ENCODE results near the gene MKRN2OS.
"Not testable (repeated sequence)": the region's sequence is repeated elsewhere in the genome, so short reads cannot be mapped to it uniquely, and the experiment has no call there.

The MKRN2OS gene

GRCh38 chr3:12549971-12550760 lies 4.9 kb upstream of the MKRN2OS start:
- H3K4me1 ChIP-seq (ENCODE audit: control insufficient read depth, insufficient read depth, low read length): no peaks in the 10 kb centered on the region
- H3K4me3 ChIP-seq (ENCODE audit: low read length): no peak overlapping the region
- H3K27ac ChIP-seq (ENCODE audit: low read length): no peak overlapping the region
- DNase-seq (ENCODE audit: low read depth, low spot score): no peak
- no CpG with 5 or more reads among the region's 7 CpGs for WGBS (ENCODE audit: insufficient coverage, insufficient read length)
- H3K27me3 ChIP-seq (ENCODE audit: control insufficient read depth, insufficient read depth, low read length): no peaks in the 10 kb centered on the region
- H3K9me3 ChIP-seq (ENCODE audit: control insufficient read depth, insufficient read depth, low read length): no peaks in the 10 kb centered on the region
- H3K36me3 ChIP-seq (ENCODE audit: control insufficient read depth, insufficient read depth, low read length): no peaks in the 10 kb centered on the region

DNA sequence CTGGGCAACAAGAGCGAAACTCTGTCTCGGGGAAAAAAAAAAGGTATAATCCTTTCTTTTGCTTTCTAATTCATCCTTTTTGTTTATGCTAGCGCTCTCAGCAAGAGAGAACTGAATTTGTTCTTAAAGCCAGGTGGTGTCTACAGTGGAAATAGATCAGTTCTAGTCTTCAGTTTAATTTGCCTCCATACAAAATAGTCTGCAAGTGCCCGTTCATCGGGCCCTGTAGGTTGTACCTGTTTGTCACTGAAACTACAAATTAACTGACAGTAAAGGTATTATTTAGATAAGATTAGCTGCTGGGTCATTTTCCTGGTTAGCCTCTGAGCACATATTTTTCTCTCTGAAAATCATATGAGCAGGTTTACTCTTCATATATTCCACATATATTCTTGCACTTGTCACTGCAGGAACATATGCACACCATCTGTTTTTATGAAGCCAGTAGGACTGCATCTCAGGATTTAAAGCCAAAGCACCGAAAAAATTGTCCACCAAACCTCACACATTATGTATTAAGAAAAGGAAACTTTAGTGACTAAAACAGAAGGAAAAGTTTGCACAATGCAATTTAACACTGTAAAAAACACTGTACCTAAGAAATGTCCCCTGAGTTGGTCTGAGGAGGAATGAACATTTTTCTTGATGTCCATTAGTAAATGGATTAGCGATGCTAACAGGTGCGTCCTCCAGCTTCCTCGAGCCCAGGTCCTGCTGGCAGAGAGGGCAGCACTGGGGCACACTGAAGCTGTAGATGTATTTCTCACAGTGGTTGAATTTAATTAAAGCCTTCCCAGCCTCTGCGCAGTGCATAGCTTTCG lies 437 bp downstream of the MKRN2OS start:
- no peak for DNase-seq (ENCODE audit: low read depth, low spot score)
- Histone ChIP-seq H3K9me3 (ENCODE audit: control insufficient read depth, insufficient read depth, low read length) (no peaks in the 10 kb centered on the region), H3K4me3 (ENCODE audit: low read length) (no peak overlapping the region), H3K27ac (ENCODE audit: low read length) (no peak overlapping the region), H3K36me3 (ENCODE audit: control insufficient read depth, insufficient read depth, low read length) (peaks cover 2% of the 10 kb centered on the region; the same call in 1 of the 2 replicates), H3K27me3 (ENCODE audit: control insufficient read depth, insufficient read depth, low read length) (no peaks in the 10 kb centered on the region), H3K4me1 (ENCODE audit: control insufficient read depth, insufficient read depth, low read length) (no peaks in the 10 kb centered on the region)
- WGBS (ENCODE audit: insufficient coverage, insufficient read length): no CpG with 5 or more reads among the region's 11 CpGs

DNA sequence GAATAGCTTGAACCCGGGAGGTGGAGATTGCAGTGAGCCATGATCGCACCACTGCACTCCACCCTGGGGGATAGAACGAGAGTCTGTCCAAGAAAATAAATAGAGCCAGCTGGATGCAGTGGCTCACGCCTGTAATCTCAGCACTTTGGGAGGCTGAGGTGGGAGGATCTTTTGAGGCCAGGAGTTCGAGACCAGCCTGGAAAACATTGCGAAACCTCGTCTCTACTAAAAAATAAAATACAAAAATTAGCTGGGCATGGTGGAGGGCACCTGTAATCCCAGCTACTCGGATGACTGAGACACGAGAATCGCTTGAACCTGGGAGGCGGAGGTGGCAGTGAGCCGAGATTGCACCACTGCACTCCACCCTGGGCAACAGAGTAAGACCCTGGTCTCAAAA lies 1.8 kb downstream of the MKRN2OS start:
- WGBS (ENCODE audit: insufficient coverage, insufficient read length): no CpG with 5 or more reads among the region's 12 CpGs
- H3K27ac ChIP-seq (ENCODE audit: low read length); H3K4me1 ChIP-seq (ENCODE audit: control insufficient read depth, insufficient read depth, low read length); H3K4me3 ChIP-seq (ENCODE audit: low read length); H3K36me3 ChIP-seq (ENCODE audit: control insufficient read depth, insufficient read depth, low read length); H3K27me3 ChIP-seq (ENCODE audit: control insufficient read depth, insufficient read depth, low read length); DNase-seq (ENCODE audit: low read depth, low spot score); H3K9me3 ChIP-seq (ENCODE audit: control insufficient read depth, insufficient read depth, low read length): not testable (repeated sequence)

GRCh38 chr3:12541625-12542024 lies 3.7 kb downstream of the MKRN2OS start:
- no peak for DNase-seq (ENCODE audit: low read depth, low spot score)
- WGBS (ENCODE audit: insufficient coverage, insufficient read length): no CpG with 5 or more reads among the region's 8 CpGs
- Histone ChIP-seq H3K4me3 (ENCODE audit: low read length) (no peak overlapping the region), H3K36me3 (ENCODE audit: control insufficient read depth, insufficient read depth, low read length) (peaks cover 2% of the 10 kb centered on the region; the same call in 1 of the 2 replicates), H3K9me3 (ENCODE audit: control insufficient read depth, insufficient read depth, low read length) (no peaks in the 10 kb centered on the region), H3K27me3 (ENCODE audit: control insufficient read depth, insufficient read depth, low read length) (no peaks in the 10 kb centered on the region), H3K27ac (ENCODE audit: low read length) (no peak overlapping the region), H3K4me1 (ENCODE audit: control insufficient read depth, insufficient read depth, low read length) (0 out of 2 replicates have a peak, but pooled peaks cover 1% of the 10 kb centered on the region)

DNA sequence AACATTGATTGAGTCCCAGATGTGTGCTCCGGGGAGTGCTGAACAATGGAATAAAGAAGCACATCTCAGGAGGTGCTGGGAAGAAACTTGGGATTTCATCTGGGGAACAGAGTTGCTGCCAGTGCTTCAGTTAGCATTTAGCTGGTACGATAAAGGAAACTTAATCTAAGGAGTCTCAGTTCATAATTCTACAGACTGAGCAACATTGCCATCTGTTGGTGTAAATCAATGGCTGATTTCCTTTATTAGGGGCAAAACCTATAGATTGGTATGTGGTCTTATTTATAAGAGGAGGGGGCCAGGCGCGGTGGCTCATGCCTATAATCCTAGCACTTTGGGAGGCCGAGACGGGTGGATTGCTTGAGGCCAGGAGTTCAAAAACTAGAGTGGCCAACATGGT lies 8.9 kb downstream of the MKRN2OS start:
- DNase-seq (ENCODE audit: low read depth, low spot score): no peak
- Histone ChIP-seq H3K4me1 (ENCODE audit: control insufficient read depth, insufficient read depth, low read length) (0 out of 2 replicates have a peak, but pooled peaks cover 1% of the 10 kb centered on the region), H3K4me3 (ENCODE audit: low read length) (no peak overlapping the region), H3K9me3 (ENCODE audit: control insufficient read depth, insufficient read depth, low read length) (no peaks in the 10 kb centered on the region), H3K27ac (ENCODE audit: low read length) (no peak overlapping the region), H3K36me3 (ENCODE audit: control insufficient read depth, insufficient read depth, low read length) (peaks cover 2% of the 10 kb centered on the region; the same call in 1 of the 2 replicates), H3K27me3 (ENCODE audit: control insufficient read depth, insufficient read depth, low read length) (no peaks in the 10 kb centered on the region)
- WGBS (ENCODE audit: insufficient coverage, insufficient read length): no CpG with 5 or more reads among the region's 6 CpGs

GRCh38 chr3:12532182-12532581 lies 13.1 kb downstream of the MKRN2OS start:
- Histone ChIP-seq H3K9me3 (ENCODE audit: control insufficient read depth, insufficient read depth, low read length) (no peaks in the 10 kb centered on the region), H3K4me3 (ENCODE audit: low read length) (no peak overlapping the region), H3K27me3 (ENCODE audit: control insufficient read depth, insufficient read depth, low read length) (no peaks in the 10 kb centered on the region), H3K27ac (ENCODE audit: low read length) (no peak overlapping the region), H3K36me3 (ENCODE audit: control insufficient read depth, insufficient read depth, low read length) (no peaks in the 10 kb centered on the region; the same call in 1 of the 2 replicates), H3K4me1 (ENCODE audit: control insufficient read depth, insufficient read depth, low read length) (no peaks in the 10 kb centered on the region)
- WGBS (ENCODE audit: insufficient coverage, insufficient read length): no CpG with 5 or more reads among the region's 5 CpGs
- no peak for DNase-seq (ENCODE audit: low read depth, low spot score)

- Histone ChIP-seq H3K27ac (ENCODE audit: low read length) (no peak overlapping the region), H3K4me1 (ENCODE audit: control insufficient read depth, insufficient read depth, low read length) (no peaks in the 10 kb centered on the region), H3K4me3 (ENCODE audit: low read length) (no peak overlapping the region), H3K36me3 (ENCODE audit: control insufficient read depth, insufficient read depth, low read length) (peaks cover 5% of the 10 kb centered on the region; the same call in 1 of the 2 replicates), H3K27me3 (ENCODE audit: control insufficient read depth, insufficient read depth, low read length) (no peaks in the 10 kb centered on the region), H3K9me3 (ENCODE audit: control insufficient read depth, insufficient read depth, low read length) (no peaks in the 10 kb centered on the region)
- no peak for DNase-seq (ENCODE audit: low read depth, low spot score)
- no CpG with 5 or more reads among the region's 3 CpGs for WGBS (ENCODE audit: insufficient coverage, insufficient read length)
Measured at GRCh38 chr3:12527757-12528143, 17.5 kb downstream of the MKRN2OS start.

DNA sequence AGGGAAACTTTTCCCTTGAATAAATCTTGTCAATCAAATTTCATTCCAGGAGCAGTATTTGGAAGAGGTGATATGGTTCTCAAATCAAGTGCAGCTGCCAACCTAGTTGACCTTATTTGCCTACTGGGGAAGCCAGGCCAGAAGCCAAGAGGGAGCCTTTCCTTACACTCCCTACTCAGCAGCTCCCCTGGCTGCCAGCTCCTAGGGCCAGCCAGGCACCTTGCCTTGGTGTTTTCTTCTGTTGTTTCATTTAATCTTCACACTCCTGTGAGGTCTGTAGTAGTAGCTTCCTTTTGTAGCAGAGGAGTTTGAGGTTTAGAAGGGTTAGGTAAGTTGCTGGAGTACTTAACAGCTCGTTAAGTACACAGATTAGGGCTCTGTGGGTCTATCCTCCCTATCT lies 22.6 kb downstream of the MKRN2OS start:
- Histone ChIP-seq H3K27me3 (ENCODE audit: control insufficient read depth, insufficient read depth, low read length) (no peaks in the 10 kb centered on the region), H3K27ac (ENCODE audit: low read length) (no peak overlapping the region), H3K9me3 (ENCODE audit: control insufficient read depth, insufficient read depth, low read length) (no peaks in the 10 kb centered on the region), H3K4me3 (ENCODE audit: low read length) (no peak overlapping the region), H3K36me3 (ENCODE audit: control insufficient read depth, insufficient read depth, low read length) (peaks cover 14% of the 10 kb centered on the region), H3K4me1 (ENCODE audit: control insufficient read depth, insufficient read depth, low read length) (no peaks in the 10 kb centered on the region)
- WGBS (ENCODE audit: insufficient coverage, insufficient read length): no CpG with 5 or more reads among the region's 1 CpG
- DNase-seq (ENCODE audit: low read depth, low spot score): no peak

GRCh38 chr3:12521010-12521409 lies 24.3 kb downstream of the MKRN2OS start:
- no peaks in the 10 kb centered on the region for H3K27me3 ChIP-seq (ENCODE audit: control insufficient read depth, insufficient read depth, low read length)
- no peaks in the 10 kb centered on the region for H3K4me1 ChIP-seq (ENCODE audit: control insufficient read depth, insufficient read depth, low read length)
- WGBS (ENCODE audit: insufficient coverage, insufficient read length): no CpG with 5 or more reads among the region's 2 CpGs
- no peak overlapping the region for H3K4me3 ChIP-seq (ENCODE audit: low read length)
- DNase-seq (ENCODE audit: low read depth, low spot score): no peak
- no peaks in the 10 kb centered on the region for H3K9me3 ChIP-seq (ENCODE audit: control insufficient read depth, insufficient read depth, low read length)
- no peak overlapping the region for H3K27ac ChIP-seq (ENCODE audit: low read length)
- H3K36me3 ChIP-seq (ENCODE audit: control insufficient read depth, insufficient read depth, low read length): peaks cover 11% of the 10 kb centered on the region

GRCh38 chr3:12518261-12519028 lies 26.9 kb downstream of the MKRN2OS start:
- H3K4me1 ChIP-seq (ENCODE audit: control insufficient read depth, insufficient read depth, low read length): no peaks in the 10 kb centered on the region
- H3K27ac ChIP-seq (ENCODE audit: low read length): no peak overlapping the region
- no CpG with 5 or more reads among the region's 6 CpGs for WGBS (ENCODE audit: insufficient coverage, insufficient read length)
- DNase-seq (ENCODE audit: low read depth, low spot score): no peak
- H3K27me3 ChIP-seq (ENCODE audit: control insufficient read depth, insufficient read depth, low read length): no peaks in the 10 kb centered on the region
- peaks cover 11% of the 10 kb centered on the region for H3K36me3 ChIP-seq (ENCODE audit: control insufficient read depth, insufficient read depth, low read length)
- no peaks in the 10 kb centered on the region for H3K9me3 ChIP-seq (ENCODE audit: control insufficient read depth, insufficient read depth, low read length)
- H3K4me3 ChIP-seq (ENCODE audit: low read length): no peak overlapping the region

All from iPS DF 6.9 (cell line).